PFSK-1 (cell line): Measurements from ENCODE around the gene SV2A.
A peak's percentile ranks its signal among the peaks of the same experiment; 100 is the strongest.

Source experiments
- FOXP2 ChIP-seq: optimal IDR thresholded peaks from 2 replicates; pipeline ENCODE3; 2011; ENCODE audit warnings: borderline replicate concordance, control low read depth, inconsistent platforms; ENCODE audit not compliant: insufficient read depth; ENCODE audit errors: extremely low read length, extremely low read depth
- POLR2AphosphoS5 ChIP-seq: IDR thresholded peaks from 2 replicates; pipeline ENCODE4 v1.6.1; 2012; ENCODE audit warnings: low read depth, mild to moderate bottlenecking, control low read depth, low read length, moderate library complexity
- SIN3A ChIP-seq: IDR thresholded peaks from 2 replicates; pipeline ENCODE4 v1.6.1; 2012; ENCODE audit warnings: mild to moderate bottlenecking, low read length, moderate library complexity, borderline replicate concordance; ENCODE audit not compliant: insufficient read depth
- TAF1 ChIP-seq: IDR thresholded peaks from 2 replicates; pipeline ENCODE4 v1.6.1; 2012; ENCODE audit warnings: low read length, control low read depth, borderline replicate concordance; ENCODE audit not compliant: insufficient read depth
- TF ChIP-seq, protein P1 (sequence below), 2 experiments: IDR thresholded peaks; 2 replicates each; pipeline versions ENCODE4 v1.6.1 to v1.8.0; 2011 to 2012; ENCODE audit warnings: low read depth in 2 of 2, low read length in 2 of 2, control low read depth in 1 of 2, inconsistent platforms in 1 of 2, mild to moderate bottlenecking in 1 of 2, moderate library complexity in 1 of 2; ENCODE audit not compliant: insufficient read depth in 1 of 2

Gene SV2A

DNA sequence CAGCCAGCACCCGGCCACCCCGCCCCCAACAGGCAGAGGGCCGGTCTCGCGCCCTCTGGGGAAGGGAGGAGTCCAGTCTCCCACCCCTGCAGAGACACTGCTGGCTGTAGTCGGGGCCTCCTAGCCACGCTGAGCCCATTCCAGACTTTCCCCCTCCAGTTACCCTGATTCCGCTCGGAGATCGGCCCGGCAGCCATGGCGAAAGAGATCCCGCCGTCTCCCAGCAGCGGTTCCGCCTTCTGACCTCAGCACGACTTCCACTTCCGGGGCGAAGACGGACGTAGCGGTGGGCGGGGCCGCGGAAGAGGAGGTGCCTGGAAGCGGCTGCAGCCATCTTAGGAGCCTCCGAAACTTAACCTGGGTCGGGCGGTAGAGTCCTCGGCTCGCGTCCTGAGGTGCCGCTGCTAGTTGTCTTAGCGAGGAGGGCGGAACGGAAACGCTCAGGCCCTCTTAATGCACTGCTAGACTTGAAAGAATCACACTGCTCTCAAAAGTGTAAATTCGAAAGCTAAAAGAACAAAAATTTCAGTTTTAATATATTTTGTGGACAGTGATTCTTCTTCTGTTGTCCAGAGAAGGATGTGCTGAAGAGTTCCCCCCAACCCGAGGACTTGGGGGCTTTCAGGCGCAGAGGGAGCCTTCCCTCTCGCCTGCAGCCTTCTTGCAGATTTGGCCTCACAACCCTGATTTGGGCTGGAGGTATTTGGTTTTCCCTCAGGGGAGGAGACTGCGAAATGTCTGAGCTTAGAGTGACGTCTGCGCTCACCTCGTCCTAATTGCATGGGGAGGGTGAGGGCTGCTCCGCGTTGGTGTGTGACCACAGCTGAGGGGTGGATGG, 10.1 kb upstream of the SV2A start, which contains the start of gene SF3B4:
TSS of gene SF3B4 (minus strand) at position 241 of the 838 bp plus-strand sequence. CDS start at position 197, 44 bp downstream.
- TF ChIP-seq TAF1 (peak; percentile 76), SIN3A (peak; percentile 55; the same call in 1 of the 2 replicates), POLR2AphosphoS5 (peak; percentile 98), FOXP2 (peak; percentile 64)
- TF ChIP-seq, protein P1, sequence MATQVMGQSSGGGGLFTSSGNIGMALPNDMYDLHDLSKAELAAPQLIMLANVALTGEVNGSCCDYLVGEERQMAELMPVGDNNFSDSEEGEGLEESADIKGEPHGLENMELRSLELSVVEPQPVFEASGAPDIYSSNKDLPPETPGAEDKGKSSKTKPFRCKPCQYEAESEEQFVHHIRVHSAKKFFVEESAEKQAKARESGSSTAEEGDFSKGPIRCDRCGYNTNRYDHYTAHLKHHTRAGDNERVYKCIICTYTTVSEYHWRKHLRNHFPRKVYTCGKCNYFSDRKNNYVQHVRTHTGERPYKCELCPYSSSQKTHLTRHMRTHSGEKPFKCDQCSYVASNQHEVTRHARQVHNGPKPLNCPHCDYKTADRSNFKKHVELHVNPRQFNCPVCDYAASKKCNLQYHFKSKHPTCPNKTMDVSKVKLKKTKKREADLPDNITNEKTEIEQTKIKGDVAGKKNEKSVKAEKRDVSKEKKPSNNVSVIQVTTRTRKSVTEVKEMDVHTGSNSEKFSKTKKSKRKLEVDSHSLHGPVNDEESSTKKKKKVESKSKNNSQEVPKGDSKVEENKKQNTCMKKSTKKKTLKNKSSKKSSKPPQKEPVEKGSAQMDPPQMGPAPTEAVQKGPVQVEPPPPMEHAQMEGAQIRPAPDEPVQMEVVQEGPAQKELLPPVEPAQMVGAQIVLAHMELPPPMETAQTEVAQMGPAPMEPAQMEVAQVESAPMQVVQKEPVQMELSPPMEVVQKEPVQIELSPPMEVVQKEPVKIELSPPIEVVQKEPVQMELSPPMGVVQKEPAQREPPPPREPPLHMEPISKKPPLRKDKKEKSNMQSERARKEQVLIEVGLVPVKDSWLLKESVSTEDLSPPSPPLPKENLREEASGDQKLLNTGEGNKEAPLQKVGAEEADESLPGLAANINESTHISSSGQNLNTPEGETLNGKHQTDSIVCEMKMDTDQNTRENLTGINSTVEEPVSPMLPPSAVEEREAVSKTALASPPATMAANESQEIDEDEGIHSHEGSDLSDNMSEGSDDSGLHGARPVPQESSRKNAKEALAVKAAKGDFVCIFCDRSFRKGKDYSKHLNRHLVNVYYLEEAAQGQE (IDR thresholded peaks at IDR 0.05; ENCODE audit: insufficient read depth in 1 of 2, low read depth in 2 of 2, low read length in 2 of 2): no peak

DNA sequence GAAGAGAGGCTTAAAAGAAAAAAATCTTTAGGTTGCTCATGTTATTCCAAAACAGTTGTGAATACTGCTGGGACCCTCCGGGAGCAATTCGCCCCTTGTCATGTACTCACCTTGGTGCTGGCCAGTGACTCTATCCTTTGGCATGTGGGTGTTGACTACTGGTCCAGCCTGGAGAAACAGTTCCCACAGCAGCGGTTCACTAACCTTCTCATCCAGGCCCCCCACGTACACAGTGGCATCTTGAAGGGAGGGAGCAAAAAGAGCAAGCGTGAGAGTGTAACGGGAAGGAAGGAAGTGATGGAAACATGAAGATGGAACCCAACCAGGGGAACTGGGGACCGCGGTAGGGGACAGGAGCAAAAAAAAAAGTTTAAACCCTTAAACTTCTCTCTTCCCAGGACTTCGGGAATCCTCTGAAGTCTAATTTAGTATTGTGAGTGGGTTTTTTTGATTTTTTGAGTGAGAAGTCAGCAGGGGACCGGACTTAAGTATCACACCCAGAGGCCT, 9.5 kb upstream of the SV2A start:
- TF ChIP-seq, protein P1 (IDR thresholded peaks at IDR 0.05; ENCODE audit: insufficient read depth in 1 of 2, low read depth in 2 of 2, low read length in 2 of 2): no peak
- TF ChIP-seq POLR2AphosphoS5 (no peak), SIN3A (no peak), FOXP2 (no peak), TAF1 (no peak)

DNA sequence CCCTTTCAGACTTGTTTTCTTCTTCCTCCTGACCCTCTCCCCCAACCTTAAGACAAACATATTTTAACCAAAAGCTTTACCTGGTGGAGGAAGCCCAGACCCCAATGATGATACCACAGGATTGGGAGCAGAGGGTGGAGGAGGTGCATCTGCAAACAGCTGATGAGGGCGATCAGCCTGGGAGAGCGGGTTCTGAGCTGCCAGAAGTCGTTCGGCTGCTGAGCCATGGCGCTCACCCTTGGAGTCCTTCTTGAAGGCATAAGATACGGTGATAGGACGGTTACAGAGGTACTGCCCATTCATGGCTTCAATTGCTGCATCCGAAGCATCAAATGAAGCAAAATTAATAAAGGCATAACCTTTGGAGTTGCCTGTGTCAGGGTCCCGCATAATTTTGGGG, 8.7 kb upstream of the SV2A start:
- TF ChIP-seq, protein P1 (IDR thresholded peaks at IDR 0.05; ENCODE audit: insufficient read depth in 1 of 2, low read depth in 2 of 2, low read length in 2 of 2): no peak
- TF ChIP-seq TAF1: no peak
- no peak for TF ChIP-seq FOXP2
- no peak for TF ChIP-seq SIN3A
- no peak for TF ChIP-seq POLR2AphosphoS5

DNA sequence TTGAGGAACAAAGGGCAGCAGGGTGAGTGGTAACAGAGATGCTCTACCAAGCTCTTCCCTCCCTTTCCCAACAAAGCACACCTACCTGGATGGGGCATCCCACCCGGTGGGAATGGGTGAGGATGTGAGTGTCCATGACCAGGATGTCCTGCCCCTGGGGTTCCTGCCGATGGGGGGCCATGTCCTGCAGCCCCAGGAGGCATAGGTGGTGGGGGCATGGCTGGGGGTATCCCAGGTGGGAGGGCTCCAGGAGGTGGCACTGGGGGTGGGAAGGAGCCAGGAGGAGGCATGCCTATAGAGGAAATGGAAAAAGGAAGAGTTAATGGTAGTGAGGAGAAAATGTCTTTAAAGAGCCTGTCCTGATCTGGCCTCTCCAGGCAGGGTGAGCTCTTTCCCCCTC, 8.1 kb upstream of the SV2A start:
- no peak for TF ChIP-seq FOXP2
- no peak for TF ChIP-seq SIN3A
- TF ChIP-seq, protein P1 (IDR thresholded peaks at IDR 0.05; ENCODE audit: insufficient read depth in 1 of 2, low read depth in 2 of 2, low read length in 2 of 2): no peak
- no peak for TF ChIP-seq TAF1
- no peak for TF ChIP-seq POLR2AphosphoS5
